Activated T-helper 1 cell treated with anti-CD3 and anti-CD28 coated beads, Interleukin-12 subunit alpha, Interleukin-12 subunit beta, Interleukin-2, Interleukin-4 antibody, amounts not matched to agents 30 ng/mL and 10 ng/mL and 1 ng/mL, durations not matched to agents 14 hours and 24 hours and 36 hours (primary cell): ENCODE results near the gene SNRPD3. TPM values are rescaled to one million over a fixed set of nuclear protein-coding genes. Genes with fewer than 3 reads are reported as not detected.
A peak's percentile ranks its signal among the peaks of the same experiment; 100 is the strongest.

Experiments
- DNase-seq: peaks from one replicate; pipeline ENCODE4 v3.0.0; 2021; ENCODE audit warnings: low spot score
- H3K27ac Mint-ChIP-seq: one replicate; pipeline ENCODE4 v1.8.0; 2021; ENCODE audit warnings: mild to moderate bottlenecking, mixed read lengths
- H3K27me3 Mint-ChIP-seq: one replicate; pipeline ENCODE4 v1.8.0; 2022; ENCODE audit warnings: mild to moderate bottlenecking, moderate library complexity, mixed read lengths; ENCODE audit not compliant: insufficient read depth
- H3K36me3 Mint-ChIP-seq: one replicate; pipeline ENCODE4 v1.8.0; 2021; ENCODE audit warnings: low read depth, mixed read lengths
- H3K4me1 Mint-ChIP-seq: one replicate; pipeline ENCODE4 v1.8.0; 2021; ENCODE audit warnings: low read depth, mixed read lengths
- H3K4me3 Mint-ChIP-seq: one replicate; pipeline ENCODE4 v1.8.0; 2021; ENCODE audit warnings: mild to moderate bottlenecking, moderate library complexity, mixed read lengths
- H3K9me3 Mint-ChIP-seq: one replicate; pipeline ENCODE4 v1.8.0; 2021; ENCODE audit warnings: mixed read lengths
- intact Hi-C: fragments of 100-400 bp; cut with micrococcal nuclease; formaldehyde crosslinking; loops from one replicate; pipeline ENCODE4 v1.15.1; 2024
- total RNA-seq: library from RNA; stranded (reverse); gene quantifications from 2 replicates; pipeline ENCODE4 v1.2.3, GENCODE V29; 2022

The SNRPD3 gene
- 155 and 158 TPM in 2 replicates for total RNA-seq

DNA sequence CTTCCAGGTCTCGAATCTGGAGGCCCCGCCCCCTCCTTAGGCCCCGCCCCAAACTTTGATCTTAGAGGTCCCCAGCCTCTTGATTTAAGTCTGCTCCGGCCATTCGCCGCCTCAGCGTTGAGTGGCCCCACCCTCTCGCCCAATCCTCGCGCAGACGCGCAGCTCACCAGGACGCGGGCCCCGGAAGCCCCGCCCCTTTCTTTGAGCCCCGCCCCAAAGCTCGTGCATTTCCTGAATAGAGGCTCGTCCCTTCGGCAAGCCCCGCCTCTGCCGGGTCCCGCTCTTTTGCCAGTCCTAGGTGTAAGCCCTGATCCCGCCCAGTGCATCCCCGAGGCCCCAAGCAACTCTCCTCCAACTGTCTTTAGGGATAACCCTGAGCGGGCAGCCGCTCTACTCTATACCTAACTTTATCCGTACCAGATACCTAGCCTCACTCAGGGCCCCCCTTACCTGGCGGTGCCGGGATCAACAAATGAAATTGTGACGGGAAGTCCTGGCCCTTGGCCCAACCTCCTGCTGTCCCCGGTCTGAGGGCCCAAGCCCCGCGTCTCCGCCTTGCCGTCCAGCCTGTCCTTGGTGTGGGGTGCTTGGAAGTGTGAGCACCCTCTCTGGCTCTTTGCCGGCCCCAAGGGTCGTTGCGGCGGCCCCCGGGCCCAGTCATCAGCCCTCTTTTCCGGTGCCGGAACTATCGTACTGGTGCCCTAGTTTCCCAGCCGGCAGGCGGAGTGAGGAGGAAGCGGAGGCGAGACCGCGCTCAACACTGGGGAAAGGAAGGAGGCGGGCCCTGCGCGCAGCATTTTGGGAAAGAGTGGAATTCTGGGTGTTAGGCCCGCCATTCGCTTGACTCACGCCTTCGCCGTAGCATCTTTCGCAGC is at the start of gene SNRPD3:
TSS of gene SNRPD3 (plus strand) at position 835 of the 875 bp plus-strand sequence. CDS start 1,676 bp downstream, outside the sequence.
- peak; percentile 97 for DNase-seq
- peaks cover 38% of the 10 kb centered on the region for H3K36me3 Mint-ChIP-seq
- H3K4me3 Mint-ChIP-seq: peak within 1 kb of the TSS; percentile 98
- intact Hi-C loops: loop anchor here (1.0 to 10.0 kb wide), 10 partner anchors 30 to 839 kb away; partner anchors contain the start of genes DERL3 and MIF
- H3K9me3 Mint-ChIP-seq: no peaks in the 10 kb centered on the region
- peak within 1 kb of the TSS; percentile 97 for H3K27ac Mint-ChIP-seq
- no peaks in the 10 kb centered on the region for H3K27me3 Mint-ChIP-seq
- H3K4me1 Mint-ChIP-seq: peaks cover 64% of the 10 kb centered on the region

- intact Hi-C loops: no loop called here
Observed at GRCh38 chr22:24506802-24507438, 48.9 kb upstream of the SNRPD3 start.

GRCh38 chr22:24507716-24508115 is 48.1 kb upstream of the SNRPD3 start:
- Mint-ChIP-seq H3K36me3 (no peaks in the 10 kb centered on the region), H3K9me3 (no peaks in the 10 kb centered on the region), H3K4me1 (peaks cover 55% of the 10 kb centered on the region), H3K27me3 (peaks cover 3% of the 10 kb centered on the region), H3K27ac (no peak overlapping the region), H3K4me3 (no peak overlapping the region)
- intact Hi-C loops: no loop called here
- DNase-seq: no peak

More at GRCh38 chr22:24506802-24507438, 48.9 kb upstream of the SNRPD3 start:
- peaks cover 5% of the 10 kb centered on the region for H3K27me3 Mint-ChIP-seq
- no peak overlapping the region for H3K4me3 Mint-ChIP-seq
- H3K27ac Mint-ChIP-seq: no peak overlapping the region
- peaks cover 52% of the 10 kb centered on the region for H3K4me1 Mint-ChIP-seq
- H3K36me3 Mint-ChIP-seq: no peaks in the 10 kb centered on the region
- H3K9me3 Mint-ChIP-seq: no peaks in the 10 kb centered on the region
- DNase-seq: no peak

- Mint-ChIP-seq H3K27me3 (peaks cover 3% of the 10 kb centered on the region), H3K4me1 (peaks cover 41% of the 10 kb centered on the region), H3K4me3 (peak overlapping the region; percentile 1), H3K9me3 (no peaks in the 10 kb centered on the region), H3K36me3 (no peaks in the 10 kb centered on the region), H3K27ac (peak overlapping the region; percentile 32)
- intact Hi-C loops: loop anchor here (1.0 to 2.0 kb wide), 2 partner anchors 25 to 76 kb away; no protein-coding TSS in a partner anchor
- DNase-seq: no peak
Observed at GRCh38 chr22:24510637-24511625, 44.9 kb upstream of the SNRPD3 start.

- intact Hi-C loops: no loop called here
- Mint-ChIP-seq H3K9me3 (no peaks in the 10 kb centered on the region), H3K27ac (peak overlapping the region; percentile 59), H3K27me3 (peaks cover 3% of the 10 kb centered on the region), H3K4me1 (peaks cover 32% of the 10 kb centered on the region), H3K36me3 (no peaks in the 10 kb centered on the region), H3K4me3 (peak overlapping the region; percentile 54)
- DNase-seq: no peak
Observed at GRCh38 chr22:24512043-24512442, 43.8 kb upstream of the SNRPD3 start.

DNA sequence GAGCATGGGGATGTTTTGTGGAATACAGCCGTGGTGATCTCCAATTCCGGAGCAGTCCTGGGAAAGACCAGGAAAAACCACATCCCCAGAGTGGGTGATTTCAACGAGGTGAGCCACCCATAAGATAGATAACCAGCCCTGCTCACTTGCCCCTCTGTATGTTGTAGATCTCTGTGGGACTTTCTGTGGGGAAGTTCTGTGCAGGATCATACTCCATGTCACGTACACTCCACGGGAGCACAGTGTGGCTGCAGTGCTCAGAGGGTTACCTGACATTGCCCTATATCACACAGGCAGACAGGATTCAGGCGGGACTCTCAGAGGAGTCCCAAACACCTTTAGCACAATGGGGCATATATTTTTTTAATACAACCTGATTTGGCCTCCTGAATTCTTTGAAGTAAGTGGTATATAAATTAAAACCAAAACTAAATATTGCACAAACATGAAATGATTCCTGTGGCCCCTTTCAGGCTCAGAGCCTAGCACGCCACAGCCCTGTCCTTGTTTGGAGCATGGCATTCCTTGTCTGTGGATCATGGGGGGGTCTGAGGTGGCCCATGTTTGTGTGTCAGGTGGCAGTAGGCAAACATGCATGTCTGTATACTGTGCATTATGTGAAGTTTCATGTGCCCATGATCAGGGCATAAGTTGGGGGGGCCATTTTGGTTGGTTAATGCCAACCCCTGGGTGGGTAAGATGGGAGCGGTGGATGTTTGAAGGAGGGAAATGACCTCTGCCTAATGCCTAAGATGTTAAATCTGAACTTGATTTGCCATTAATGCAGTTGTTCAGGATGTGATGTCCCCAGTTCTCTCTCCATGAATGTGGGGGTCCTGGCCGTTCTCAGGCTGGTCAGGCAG is 42.2 kb upstream of the SNRPD3 start:
- Mint-ChIP-seq H3K4me3 (no peak overlapping the region), H3K4me1 (peaks cover 29% of the 10 kb centered on the region), H3K27ac (no peak overlapping the region), H3K9me3 (no peaks in the 10 kb centered on the region), H3K36me3 (no peaks in the 10 kb centered on the region), H3K27me3 (peaks cover 3% of the 10 kb centered on the region)
- no peak for DNase-seq
- intact Hi-C loops: no loop called here

- Mint-ChIP-seq H3K27ac (no peak overlapping the region), H3K4me3 (no peak overlapping the region), H3K36me3 (no peaks in the 10 kb centered on the region), H3K9me3 (no peaks in the 10 kb centered on the region), H3K27me3 (no peaks in the 10 kb centered on the region), H3K4me1 (peaks cover 32% of the 10 kb centered on the region)
- no peak for DNase-seq
- intact Hi-C loops: no loop called here
Observed at GRCh38 chr22:24514241-24515026, 41.4 kb upstream of the SNRPD3 start.

GRCh38 chr22:24515027-24515338 is 40.8 kb upstream of the SNRPD3 start:
- DNase-seq: no peak
- no peak overlapping the region for H3K27ac Mint-ChIP-seq
- H3K4me1 Mint-ChIP-seq: peaks cover 27% of the 10 kb centered on the region
- H3K9me3 Mint-ChIP-seq: no peaks in the 10 kb centered on the region
- no peak overlapping the region for H3K4me3 Mint-ChIP-seq
- intact Hi-C loops: no loop called here
- no peaks in the 10 kb centered on the region for H3K36me3 Mint-ChIP-seq
- no peaks in the 10 kb centered on the region for H3K27me3 Mint-ChIP-seq

DNA sequence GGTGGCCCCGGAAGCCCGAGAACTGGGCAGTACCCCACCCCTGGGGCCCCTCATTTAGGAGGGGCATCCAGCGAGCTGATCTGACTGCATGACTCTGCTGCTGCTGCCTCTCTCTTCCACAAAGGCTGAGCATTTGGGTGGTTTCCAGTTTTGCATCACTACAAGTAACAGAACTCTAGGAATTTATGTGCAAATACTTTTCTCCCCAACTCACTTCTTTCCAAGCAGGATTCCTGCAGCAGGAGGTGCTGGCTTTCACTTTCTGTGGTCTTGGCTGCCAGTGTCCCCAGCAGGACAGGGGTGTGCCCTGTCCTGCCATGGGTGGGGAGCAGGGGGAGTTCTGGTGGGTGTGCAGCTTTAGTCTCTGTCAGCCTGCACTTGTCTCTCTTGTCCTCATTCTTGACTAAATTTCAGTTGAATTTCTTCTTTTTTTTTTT is 39.5 kb upstream of the SNRPD3 start:
- no peaks in the 10 kb centered on the region for H3K27me3 Mint-ChIP-seq
- no peak for DNase-seq
- intact Hi-C loops: no loop called here
- no peak overlapping the region for H3K4me3 Mint-ChIP-seq
- peaks cover 14% of the 10 kb centered on the region for H3K4me1 Mint-ChIP-seq
- H3K36me3 Mint-ChIP-seq: no peaks in the 10 kb centered on the region
- no peaks in the 10 kb centered on the region for H3K9me3 Mint-ChIP-seq
- no peak overlapping the region for H3K27ac Mint-ChIP-seq

GRCh38 chr22:24517446-24517845 is 38.4 kb upstream of the SNRPD3 start:
- DNase-seq: no peak
- Mint-ChIP-seq H3K27ac (no peak overlapping the region), H3K4me3 (no peak overlapping the region), H3K27me3 (no peaks in the 10 kb centered on the region), H3K9me3 (no peaks in the 10 kb centered on the region), H3K4me1 (peaks cover 12% of the 10 kb centered on the region), H3K36me3 (no peaks in the 10 kb centered on the region)
- intact Hi-C loops: no loop called here

- Mint-ChIP-seq H3K4me3 (no peak overlapping the region), H3K27me3 (no peaks in the 10 kb centered on the region), H3K27ac (no peak overlapping the region), H3K9me3 (no peaks in the 10 kb centered on the region), H3K4me1 (peaks cover 12% of the 10 kb centered on the region), H3K36me3 (no peaks in the 10 kb centered on the region)
- intact Hi-C loops: no loop called here
- no peak for DNase-seq
Observed at GRCh38 chr22:24518228-24518627, 37.6 kb upstream of the SNRPD3 start.
